Karpas-422 (cell line): ENCODE data around the gene MPPED1. TPM values are rescaled to one million over a fixed set of nuclear protein-coding genes. Genes with fewer than 3 reads are reported as not detected.

Source experiments
- DNase-seq: peaks from one replicate; pipeline ENCODE4 v3.0.0-alpha.2; 2015
- H2AFZ ChIP-seq: fragments of 200-600 bp; sonication (generic); 2 replicates; pipeline ENCODE4 v1.6.1; 2014; ENCODE audit warnings: antibody characterized with exemption, low read length, mixed read lengths
- H3K27ac ChIP-seq: fragments of 200-600 bp; sonication (generic); 2 replicates; pipeline ENCODE4 v1.5.1; 2014; ENCODE audit warnings: mild to moderate bottlenecking, low read length, moderate library complexity
- H3K27me3 ChIP-seq: fragments of 200-600 bp; sonication (generic); 2 replicates; pipeline ENCODE4 v1.6.1; 2014; ENCODE audit warnings: low read length, mixed read lengths
- H3K36me3 ChIP-seq: fragments of 200-600 bp; sonication (generic); 2 replicates; pipeline ENCODE4 v1.6.1; 2014; ENCODE audit warnings: low read length, mixed read lengths; ENCODE audit not compliant: insufficient read depth
- H3K4me1 ChIP-seq: fragments of 200-600 bp; sonication (generic); 2 replicates; pipeline ENCODE4 v1.6.1; 2014; ENCODE audit warnings: mild to moderate bottlenecking, low read length, mixed read lengths
- H3K4me2 ChIP-seq: fragments of 200-600 bp; sonication (generic); 2 replicates; pipeline ENCODE4 v1.6.1; 2014; ENCODE audit warnings: low read length, low read depth, mild to moderate bottlenecking; ENCODE audit not compliant: poor library complexity, severe bottlenecking
- H3K4me3 ChIP-seq: fragments of 200-600 bp; sonication (generic); 2 replicates; pipeline ENCODE4 v1.5.1; 2014; ENCODE audit warnings: mild to moderate bottlenecking, antibody characterized with exemption, low read length, mixed read lengths
- H3K79me2 ChIP-seq: fragments of 200-600 bp; sonication (generic); 2 replicates; pipeline ENCODE4 v1.6.1; 2014; ENCODE audit warnings: mild to moderate bottlenecking, low read length, mixed read lengths
- H3K9ac ChIP-seq: fragments of 200-600 bp; sonication (generic); 2 replicates; pipeline ENCODE4 v1.6.0; 2014; ENCODE audit warnings: low read length
- H3K9me2 ChIP-seq: fragments of 200-600 bp; sonication (generic), shearing (Covaris generic); replicated peaks from 2 replicates; pipeline ENCODE4 v1.6.0; 2014; ENCODE audit warnings: mild to moderate bottlenecking, low read length, moderate library complexity; ENCODE audit not compliant: insufficient read depth
- H3K9me3 ChIP-seq: fragments of 300-700, 200-600 bp; sonication (generic); 2 replicates; pipeline ENCODE4 v1.6.1; 2014; ENCODE audit warnings: low read length, mixed read lengths
- H4K20me1 ChIP-seq: fragments of 200-600 bp; sonication (generic); 2 replicates; pipeline ENCODE4 v1.6.1; 2014; ENCODE audit warnings: mild to moderate bottlenecking, antibody characterized with exemption, low read length, low read depth; ENCODE audit not compliant: insufficient read depth
- total RNA-seq: library from RNA; depleted of rRNA; stranded (reverse); fragments of >200 nt; shearing (Covaris generic); gene quantifications from 2 replicates; pipeline ENCODE4 v1.2.3, GENCODE V29; 2014; ENCODE audit warnings: low replicate concordance

Gene MPPED1
- total RNA-seq, 1 experiment from 2014 or later = 0.15 TPM

DNA sequence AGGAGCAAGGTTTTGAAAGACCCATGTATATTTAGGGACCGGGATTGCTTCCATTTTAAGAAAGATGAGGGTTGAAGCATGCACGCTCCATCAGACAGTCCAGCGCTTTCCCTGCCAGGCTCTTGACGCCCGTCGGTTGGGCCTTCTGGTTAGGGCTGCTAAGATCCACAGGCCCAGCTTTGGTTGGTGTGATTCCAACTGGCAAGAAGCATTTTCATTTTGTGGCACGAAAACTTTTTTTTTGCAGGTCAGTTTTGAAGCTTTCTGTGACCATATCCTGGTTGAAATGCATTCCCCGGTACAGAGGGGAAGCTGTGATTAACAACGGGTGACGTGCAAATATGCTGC is 34.3 kb upstream of the MPPED1 start:
- Histone ChIP-seq H3K9me3 (no peaks in the 10 kb centered on the region), H3K27ac (no peak overlapping the region), H3K9me2 (no peaks in the 10 kb centered on the region), H3K4me3 (no peak overlapping the region), H3K4me1 (no peaks in the 10 kb centered on the region), H4K20me1 (no peaks in the 10 kb centered on the region), H3K27me3 (no peaks in the 10 kb centered on the region), H3K79me2 (no peaks in the 10 kb centered on the region), H3K9ac (no peak overlapping the region), H2AFZ (no peak overlapping the region), H3K4me2 (no peak overlapping the region), H3K36me3 (no peaks in the 10 kb centered on the region)
- no peak for DNase-seq

DNA sequence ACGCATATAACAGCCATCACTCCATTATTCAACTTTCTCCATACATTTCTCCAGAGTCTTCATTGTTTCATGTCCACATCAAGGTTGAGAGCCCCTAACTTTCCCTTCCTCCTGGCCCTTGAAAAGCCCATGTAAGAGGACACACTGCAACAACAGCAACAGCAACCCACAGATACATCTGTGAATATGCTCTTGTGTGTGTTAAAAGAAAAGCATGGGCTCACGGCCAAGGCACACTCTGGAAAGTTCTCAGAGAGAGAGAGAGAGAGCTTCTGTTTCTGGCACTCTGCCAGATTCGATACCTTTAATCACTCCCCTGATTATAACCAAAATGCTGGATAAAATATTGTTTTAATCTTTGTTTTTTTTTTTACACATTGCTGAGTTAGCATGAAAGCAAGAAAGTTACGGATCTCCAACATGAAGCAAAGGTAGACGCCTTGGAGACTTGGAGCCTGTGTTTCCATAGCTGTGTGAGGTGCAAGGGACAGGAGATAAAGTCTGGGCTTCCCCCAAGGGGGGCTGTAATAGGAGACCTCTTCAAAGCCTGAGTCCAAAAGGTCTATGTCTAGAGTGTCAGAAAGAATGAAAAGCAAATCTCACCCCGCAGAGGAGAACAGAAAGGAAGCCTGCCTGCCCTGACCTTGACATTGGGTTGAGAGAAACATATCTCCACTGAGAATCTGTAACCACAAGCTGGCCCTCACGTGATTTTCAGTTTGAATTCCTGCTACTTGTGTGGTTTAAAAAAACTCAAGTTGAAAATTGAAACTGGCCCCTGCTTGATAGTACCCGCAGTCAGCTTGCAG is 33.7 kb upstream of the MPPED1 start:
- no peaks in the 10 kb centered on the region for H3K9me2 ChIP-seq
- no peak for DNase-seq
- H3K9ac ChIP-seq = no peak overlapping the region
- no peak overlapping the region for H2AFZ ChIP-seq
- no peaks in the 10 kb centered on the region for H3K36me3 ChIP-seq
- no peak overlapping the region for H3K4me2 ChIP-seq
- no peaks in the 10 kb centered on the region for H3K27me3 ChIP-seq
- H3K79me2 ChIP-seq = no peaks in the 10 kb centered on the region
- no peaks in the 10 kb centered on the region for H4K20me1 ChIP-seq
- no peaks in the 10 kb centered on the region for H3K9me3 ChIP-seq
- no peak overlapping the region for H3K27ac ChIP-seq
- no peak overlapping the region for H3K4me3 ChIP-seq
- H3K4me1 ChIP-seq = no peaks in the 10 kb centered on the region

GRCh38 chr22:43381693-43382092 is 30.1 kb upstream of the MPPED1 start:
- no peak overlapping the region for H3K4me2 ChIP-seq
- no peak overlapping the region for H3K4me3 ChIP-seq
- H3K9me2 ChIP-seq = no peaks in the 10 kb centered on the region
- no peak overlapping the region for H3K27ac ChIP-seq
- no peaks in the 10 kb centered on the region for H3K27me3 ChIP-seq
- no peaks in the 10 kb centered on the region for H3K4me1 ChIP-seq
- no peaks in the 10 kb centered on the region for H3K36me3 ChIP-seq
- no peak for DNase-seq
- no peaks in the 10 kb centered on the region for H3K9me3 ChIP-seq
- H3K9ac ChIP-seq = no peak overlapping the region
- H4K20me1 ChIP-seq = no peaks in the 10 kb centered on the region
- H2AFZ ChIP-seq = no peak overlapping the region
- H3K79me2 ChIP-seq = no peaks in the 10 kb centered on the region

- no peaks in the 10 kb centered on the region for H3K9me2 ChIP-seq
- H3K4me1 ChIP-seq = no peaks in the 10 kb centered on the region
- no peak overlapping the region for H2AFZ ChIP-seq
- H3K79me2 ChIP-seq = no peaks in the 10 kb centered on the region
- H3K4me3 ChIP-seq = no peak overlapping the region
- H3K27me3 ChIP-seq = no peaks in the 10 kb centered on the region
- no peaks in the 10 kb centered on the region for H3K36me3 ChIP-seq
- H4K20me1 ChIP-seq = 0 out of 2 replicates have a peak, but pooled peaks cover 2% of the 10 kb centered on the region
- no peak overlapping the region for H3K4me2 ChIP-seq
- no peaks in the 10 kb centered on the region for H3K9me3 ChIP-seq
- no peak overlapping the region for H3K27ac ChIP-seq
- no peak overlapping the region for H3K9ac ChIP-seq
- DNase-seq = no peak
These were observed 27.0 kb upstream of the MPPED1 start for GRCh38 chr22:43384863-43385262.

- Histone ChIP-seq H3K9me2 (no peaks in the 10 kb centered on the region), H3K27me3 (no peaks in the 10 kb centered on the region), H3K27ac (no peak overlapping the region), H3K4me1 (no peaks in the 10 kb centered on the region), H2AFZ (no peak overlapping the region), H3K9ac (no peak overlapping the region), H3K4me2 (no peak overlapping the region), H3K36me3 (no peaks in the 10 kb centered on the region), H3K9me3 (no peaks in the 10 kb centered on the region), H4K20me1 (0 out of 2 replicates have a peak, but pooled peaks cover 2% of the 10 kb centered on the region), H3K79me2 (no peaks in the 10 kb centered on the region), H3K4me3 (no peak overlapping the region)
- DNase-seq = peak; percentile 90
These were observed 25.8 kb upstream of the MPPED1 start for GRCh38 chr22:43385770-43386641.

GRCh38 chr22:43387815-43388214 is 24.0 kb upstream of the MPPED1 start:
- Histone ChIP-seq H3K27me3 (no peaks in the 10 kb centered on the region), H3K27ac (no peak overlapping the region), H3K4me3 (no peak overlapping the region), H3K36me3 (no peaks in the 10 kb centered on the region), H3K4me1 (no peaks in the 10 kb centered on the region), H2AFZ (no peak overlapping the region), H3K79me2 (no peaks in the 10 kb centered on the region), H3K9me3 (no peaks in the 10 kb centered on the region), H3K9me2 (no peaks in the 10 kb centered on the region), H4K20me1 (0 out of 2 replicates have a peak, but pooled peaks cover 2% of the 10 kb centered on the region), H3K9ac (no peak overlapping the region), H3K4me2 (no peak overlapping the region)
- no peak for DNase-seq

DNA sequence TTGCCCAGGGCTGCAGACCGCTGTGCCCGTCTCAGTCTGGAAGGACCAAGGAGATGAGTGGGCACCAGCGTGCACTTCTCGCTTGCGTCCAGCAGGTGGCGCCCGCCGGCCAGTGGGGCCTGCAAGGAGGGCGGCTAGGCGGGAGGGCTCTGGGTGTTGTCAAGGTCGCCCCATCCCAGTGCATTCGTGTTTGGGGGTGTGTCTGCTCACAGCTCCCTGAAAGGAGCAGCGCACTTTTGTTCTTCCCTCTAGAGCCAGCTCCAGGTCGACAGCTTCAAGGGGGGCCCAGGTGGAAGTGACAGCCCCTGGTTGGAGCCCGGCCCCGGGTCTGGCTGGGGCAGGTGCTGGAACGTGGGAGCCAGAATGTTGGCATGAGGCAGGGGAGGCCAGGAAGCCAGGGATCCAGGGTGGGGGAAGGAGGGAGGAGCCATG is 23.4 kb upstream of the MPPED1 start:
- Histone ChIP-seq H2AFZ (no peak overlapping the region), H3K4me3 (no peak overlapping the region), H3K79me2 (no peaks in the 10 kb centered on the region), H4K20me1 (0 out of 2 replicates have a peak, but pooled peaks cover 2% of the 10 kb centered on the region), H3K4me2 (no peak overlapping the region), H3K36me3 (no peaks in the 10 kb centered on the region), H3K4me1 (no peaks in the 10 kb centered on the region), H3K9me2 (no peaks in the 10 kb centered on the region), H3K27me3 (no peaks in the 10 kb centered on the region), H3K27ac (no peak overlapping the region), H3K9ac (no peak overlapping the region), H3K9me3 (no peaks in the 10 kb centered on the region)
- DNase-seq = peak; percentile 87

GRCh38 chr22:43389227-43389836 is 22.5 kb upstream of the MPPED1 start:
- H3K9ac ChIP-seq = no peak overlapping the region
- no peaks in the 10 kb centered on the region for H3K4me1 ChIP-seq
- H4K20me1 ChIP-seq = 0 out of 2 replicates have a peak, but pooled peaks cover 2% of the 10 kb centered on the region
- no peaks in the 10 kb centered on the region for H3K9me2 ChIP-seq
- no peaks in the 10 kb centered on the region for H3K27me3 ChIP-seq
- H3K79me2 ChIP-seq = no peaks in the 10 kb centered on the region
- H3K9me3 ChIP-seq = no peaks in the 10 kb centered on the region
- H3K27ac ChIP-seq = no peak overlapping the region
- H2AFZ ChIP-seq = no peak overlapping the region
- H3K4me2 ChIP-seq = no peak overlapping the region
- no peaks in the 10 kb centered on the region for H3K36me3 ChIP-seq
- no peak for DNase-seq
- no peak overlapping the region for H3K4me3 ChIP-seq
